MCF 10A (cell line): ENCODE results near the gene SERAC1. TPM values are rescaled to one million over a fixed set of nuclear protein-coding genes. Genes with fewer than 3 reads are reported as not detected.

ENCODE experiments used
- BruUV-seq: library from RNA; stranded (reverse); fragments of 400-500 nt; replicated peaks from 2 replicates; lab custom pipeline; 2021; lab: Mats Ljungman, UMichigan
- CTCF ChIA-PET: fragments of 300-600 bp; sonication (Branson Sonifier 250); formaldehyde crosslinking; extraction: SDS; loops from one replicate; lab custom pipeline; 2021; ENCODE audit warnings: antibody characterized with exemption, inconsistent platforms; lab: Yijun Ruan, JAX
- POLR2A ChIA-PET: fragments of 300-600, 350-650 bp; sonication (Branson Sonifier 250); formaldehyde crosslinking; extraction: SDS; loops from one replicate; lab custom pipeline; 2020; ENCODE audit warnings: antibody characterized with exemption, inconsistent platforms; lab: Yijun Ruan, JAX
- DNase-seq: peaks from one replicate; pipeline ENCODE4 v3.0.0-alpha.2; 2018; ENCODE audit not compliant: unreplicated experiment
- H3K27ac Mint-ChIP-seq: one replicate; pipeline ENCODE4 v1.8.0; 2022; ENCODE audit warnings: mild to moderate bottlenecking, low read depth, mixed read lengths; ENCODE audit not compliant: unreplicated experiment
- H3K27me3 Mint-ChIP-seq: one replicate; pipeline ENCODE4 v1.8.0; 2022; ENCODE audit warnings: mixed read lengths; ENCODE audit not compliant: insufficient read depth, unreplicated experiment
- H3K36me3 Mint-ChIP-seq: one replicate; pipeline ENCODE4 v1.8.0; 2022; ENCODE audit warnings: mild to moderate bottlenecking, moderate library complexity, mixed read lengths; ENCODE audit not compliant: insufficient read depth, unreplicated experiment
- H3K4me1 Mint-ChIP-seq: one replicate; pipeline ENCODE4 v1.8.0; 2022; ENCODE audit warnings: mixed read lengths; ENCODE audit not compliant: insufficient read depth, unreplicated experiment
- H3K4me3 Mint-ChIP-seq: one replicate; pipeline ENCODE4 v1.8.0; 2022; ENCODE audit warnings: mild to moderate bottlenecking, moderate library complexity, mixed read lengths; ENCODE audit not compliant: unreplicated experiment
- H3K9me3 Mint-ChIP-seq: one replicate; pipeline ENCODE4 v1.8.0; 2022; ENCODE audit warnings: mixed read lengths; ENCODE audit not compliant: unreplicated experiment
- intact Hi-C: fragments of 100-400 bp; cut with micrococcal nuclease; formaldehyde crosslinking; loops from 2 replicates; pipeline ENCODE4 v1.14.1; 2022
- total RNA-seq: library from RNA; stranded (reverse); gene quantifications from 2 replicates; pipeline ENCODE4 v1.2.3, GENCODE V29; 2022
- TF ChIP-seq, protein P1 (sequence below): fragments of 200-600 bp; IDR thresholded peaks from one replicate; pipeline ENCODE4 v1.8.0; 2022; ENCODE audit warnings: antibody characterized with exemption, mild to moderate bottlenecking; ENCODE audit not compliant: unreplicated experiment

Gene SERAC1
- total RNA-seq, 1 experiment from 2014 or later, result 5.3 TPM

DNA sequence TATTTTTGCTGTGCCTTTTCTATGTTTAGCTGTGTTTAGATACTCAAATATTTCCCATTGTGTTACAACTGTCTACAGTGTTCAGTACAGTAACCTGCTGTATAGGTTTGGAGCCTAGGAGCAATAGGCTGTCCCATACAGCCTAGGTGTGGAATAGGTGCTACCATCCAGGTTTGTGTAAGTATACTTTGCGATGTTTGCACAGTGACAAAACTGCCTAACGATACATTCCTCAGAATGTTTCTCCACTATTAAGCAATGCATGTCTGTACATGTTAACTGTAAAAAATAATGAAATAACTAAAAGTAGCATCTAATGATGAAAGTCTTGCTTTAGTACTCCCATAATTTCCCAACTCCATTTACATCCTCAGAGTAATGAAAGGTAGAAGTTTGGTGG is 46.0 kb downstream of the SERAC1 start:
- H3K9me3 Mint-ChIP-seq, result no peaks in the 10 kb centered on the region

DNA sequence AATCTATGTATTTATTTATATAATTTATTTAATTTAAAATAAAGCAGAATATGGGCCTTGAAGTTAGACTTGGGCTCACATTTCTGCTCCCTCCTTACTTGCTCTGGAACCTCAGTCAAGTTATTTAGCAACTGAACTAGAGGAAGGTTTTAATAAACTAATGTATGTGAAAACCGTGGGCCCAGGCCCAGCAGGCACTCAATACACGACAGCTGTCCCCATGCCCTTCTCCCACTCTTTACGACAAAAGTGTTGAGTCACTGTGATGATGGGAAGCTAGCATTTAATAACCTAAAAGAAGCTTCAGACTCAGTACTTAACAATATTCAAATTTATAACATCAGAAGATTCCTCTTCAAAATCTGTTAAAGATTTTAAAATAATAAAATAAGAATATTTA is 46.7 kb downstream of the SERAC1 start:
- Mint-ChIP-seq H3K4me1 (no peaks in the 10 kb centered on the region), H3K36me3 (no peaks in the 10 kb centered on the region), H3K27ac (no peak overlapping the region), H3K9me3 (no peaks in the 10 kb centered on the region), H3K27me3 (no peaks in the 10 kb centered on the region), H3K4me3 (no peak overlapping the region)
- intact Hi-C loops, result no loop called here
- ChIA-PET POLR2A (interaction anchor here (0.5 to 1.0 kb wide), 2 partner anchors 11 to 110 kb away, joined by 3 to 5 read pairs; no protein-coding TSS in a partner anchor), CTCF (no interaction called here)
- BruUV-seq, result no TSS peak
- no peak for DNase-seq
- TF ChIP-seq, protein P1, sequence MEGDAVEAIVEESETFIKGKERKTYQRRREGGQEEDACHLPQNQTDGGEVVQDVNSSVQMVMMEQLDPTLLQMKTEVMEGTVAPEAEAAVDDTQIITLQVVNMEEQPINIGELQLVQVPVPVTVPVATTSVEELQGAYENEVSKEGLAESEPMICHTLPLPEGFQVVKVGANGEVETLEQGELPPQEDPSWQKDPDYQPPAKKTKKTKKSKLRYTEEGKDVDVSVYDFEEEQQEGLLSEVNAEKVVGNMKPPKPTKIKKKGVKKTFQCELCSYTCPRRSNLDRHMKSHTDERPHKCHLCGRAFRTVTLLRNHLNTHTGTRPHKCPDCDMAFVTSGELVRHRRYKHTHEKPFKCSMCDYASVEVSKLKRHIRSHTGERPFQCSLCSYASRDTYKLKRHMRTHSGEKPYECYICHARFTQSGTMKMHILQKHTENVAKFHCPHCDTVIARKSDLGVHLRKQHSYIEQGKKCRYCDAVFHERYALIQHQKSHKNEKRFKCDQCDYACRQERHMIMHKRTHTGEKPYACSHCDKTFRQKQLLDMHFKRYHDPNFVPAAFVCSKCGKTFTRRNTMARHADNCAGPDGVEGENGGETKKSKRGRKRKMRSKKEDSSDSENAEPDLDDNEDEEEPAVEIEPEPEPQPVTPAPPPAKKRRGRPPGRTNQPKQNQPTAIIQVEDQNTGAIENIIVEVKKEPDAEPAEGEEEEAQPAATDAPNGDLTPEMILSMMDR, result no peak

More for the DNA sequence above, 46.0 kb downstream of the SERAC1 start:
- H3K27ac Mint-ChIP-seq, result no peak overlapping the region
- CTCF ChIA-PET, result no interaction called here
- no TSS peak for BruUV-seq
- no peaks in the 10 kb centered on the region for H3K27me3 Mint-ChIP-seq
- intact Hi-C loops, result no loop called here
- TF ChIP-seq, protein P1, result no peak
- H3K4me3 Mint-ChIP-seq, result no peak overlapping the region
- POLR2A ChIA-PET, result interaction anchor here (0.5 to 1.0 kb wide), 3 partner anchors 10 to 111 kb away, joined by 3 to 5 read pairs (median 3); partner anchors contain the start of gene SERAC1
- no peaks in the 10 kb centered on the region for H3K4me1 Mint-ChIP-seq
- H3K36me3 Mint-ChIP-seq, result no peaks in the 10 kb centered on the region
- DNase-seq, result peak; percentile 35

DNA sequence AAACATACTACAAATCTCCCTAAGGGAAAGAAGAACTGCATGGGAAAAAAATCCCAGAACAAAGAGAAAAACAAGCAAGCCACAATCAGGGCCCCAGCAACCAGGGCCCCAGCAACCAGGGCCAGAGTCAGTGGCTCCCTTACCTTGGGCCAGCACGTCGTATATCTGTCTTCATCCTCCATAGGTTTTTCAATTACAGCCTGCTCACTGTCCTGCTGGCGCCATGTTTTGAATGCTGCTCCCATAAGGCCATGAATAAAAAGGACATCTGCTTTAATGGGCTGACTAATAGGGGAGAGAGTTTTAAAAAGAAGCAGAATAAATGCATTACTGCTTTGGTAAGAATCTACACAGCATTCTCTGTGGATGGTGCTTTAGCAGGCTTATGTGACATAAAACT is 49.2 kb downstream of the SERAC1 start:
- Mint-ChIP-seq H3K27me3 (no peaks in the 10 kb centered on the region), H3K4me3 (no peak overlapping the region), H3K4me1 (no peaks in the 10 kb centered on the region), H3K27ac (no peak overlapping the region), H3K36me3 (no peaks in the 10 kb centered on the region), H3K9me3 (no peaks in the 10 kb centered on the region)
- TF ChIP-seq, protein P1, result no peak
- no peak for DNase-seq
- BruUV-seq, result no TSS peak
- intact Hi-C loops, result no loop called here
- ChIA-PET POLR2A (no interaction called here), CTCF (no interaction called here)

DNA sequence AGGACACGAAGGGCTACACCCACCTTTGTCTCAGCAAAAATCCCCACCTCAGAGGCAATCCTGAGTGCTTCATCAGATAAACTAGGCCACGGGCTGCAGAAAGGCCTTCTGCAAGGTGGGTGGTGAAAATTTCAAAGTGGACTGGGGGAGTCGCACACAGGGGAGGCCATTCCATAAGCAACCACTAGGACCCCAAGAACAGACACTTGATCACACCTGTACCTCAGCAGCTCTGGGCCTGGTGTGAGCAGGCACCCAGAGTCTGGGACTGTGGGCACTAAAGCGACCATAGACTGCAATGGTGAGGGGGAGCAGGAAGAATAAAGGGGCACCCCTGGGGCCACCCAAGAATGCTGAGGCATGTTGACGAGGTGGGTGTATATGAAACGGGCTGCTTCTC is 52.6 kb downstream of the SERAC1 start:
- no peak for DNase-seq
- Mint-ChIP-seq H3K4me1 (no peaks in the 10 kb centered on the region), H3K36me3 (peaks cover 5% of the 10 kb centered on the region), H3K4me3 (no peak overlapping the region), H3K27ac (no peak overlapping the region), H3K9me3 (no peaks in the 10 kb centered on the region), H3K27me3 (no peaks in the 10 kb centered on the region)
- BruUV-seq, result no TSS peak
- POLR2A ChIA-PET, result no interaction called here
- TF ChIP-seq, protein P1, result no peak
- intact Hi-C loops, result no loop called here
- CTCF ChIA-PET, result no interaction called here
